HG02678 (cell line): ENCODE measurements around the gene RTP5.

ENCODE experiments used
- ATAC-seq: cut with Tn5 transposase; IDR thresholded peaks from one replicate; pipeline ENCODE4 v1.9.1; 2021; ENCODE audit warnings: mild to moderate bottlenecking, moderate library complexity; ENCODE audit not compliant: unreplicated experiment

The RTP5 gene

DNA sequence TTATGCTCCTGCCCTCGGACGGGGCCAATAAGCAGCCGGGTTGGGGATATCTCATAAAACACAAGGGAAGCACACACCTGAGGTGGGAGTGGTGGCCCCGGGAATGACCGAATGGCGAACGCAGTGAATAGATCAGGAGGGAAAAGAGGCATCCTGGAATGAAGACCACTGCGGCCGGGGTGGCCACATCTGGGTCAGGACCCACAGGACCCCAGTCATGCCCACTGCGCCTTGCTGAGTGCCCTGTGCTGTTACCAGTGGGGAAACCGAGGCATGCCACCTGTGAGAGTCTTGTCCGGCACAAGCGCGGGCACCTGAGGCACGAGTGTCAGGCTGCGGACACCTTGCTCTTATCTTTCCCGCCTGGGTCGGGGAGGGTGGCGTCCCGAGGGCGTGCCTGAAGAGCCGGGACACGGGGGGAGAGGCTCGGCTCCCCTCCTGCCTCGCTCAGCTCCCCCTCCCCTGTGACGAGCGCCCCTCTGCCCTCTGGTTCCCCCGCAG is 12.4 kb upstream of the RTP5 start:
- ATAC-seq, result no peak

DNA sequence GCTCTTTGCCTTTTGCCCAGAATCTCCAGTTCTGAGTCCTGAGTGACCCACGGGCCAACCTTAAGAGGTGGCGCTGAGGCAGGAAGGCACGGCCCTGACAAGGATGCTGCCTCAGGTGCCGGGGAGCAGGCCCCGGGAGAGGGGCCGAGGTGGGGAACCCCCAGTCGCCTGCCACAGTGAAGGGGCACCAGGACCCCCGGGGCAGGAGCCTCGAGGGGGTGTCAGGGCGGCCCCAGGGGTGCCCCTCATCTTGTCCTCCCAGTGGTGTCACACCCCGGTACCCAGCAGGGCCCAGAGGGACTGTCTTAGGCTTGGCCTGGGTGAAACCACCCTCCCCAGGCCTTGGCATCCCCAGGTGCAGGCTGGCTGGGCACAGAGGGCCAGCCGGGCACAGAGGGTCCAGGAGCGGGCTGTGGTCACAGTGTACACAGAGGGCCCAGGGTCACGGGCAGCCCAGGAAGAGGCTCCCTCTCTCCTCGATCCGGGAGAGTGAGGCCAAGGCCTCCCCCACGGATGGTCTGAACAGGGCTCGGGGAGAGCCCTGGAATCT is 11.9 kb upstream of the RTP5 start:
- ATAC-seq, result no peak

DNA sequence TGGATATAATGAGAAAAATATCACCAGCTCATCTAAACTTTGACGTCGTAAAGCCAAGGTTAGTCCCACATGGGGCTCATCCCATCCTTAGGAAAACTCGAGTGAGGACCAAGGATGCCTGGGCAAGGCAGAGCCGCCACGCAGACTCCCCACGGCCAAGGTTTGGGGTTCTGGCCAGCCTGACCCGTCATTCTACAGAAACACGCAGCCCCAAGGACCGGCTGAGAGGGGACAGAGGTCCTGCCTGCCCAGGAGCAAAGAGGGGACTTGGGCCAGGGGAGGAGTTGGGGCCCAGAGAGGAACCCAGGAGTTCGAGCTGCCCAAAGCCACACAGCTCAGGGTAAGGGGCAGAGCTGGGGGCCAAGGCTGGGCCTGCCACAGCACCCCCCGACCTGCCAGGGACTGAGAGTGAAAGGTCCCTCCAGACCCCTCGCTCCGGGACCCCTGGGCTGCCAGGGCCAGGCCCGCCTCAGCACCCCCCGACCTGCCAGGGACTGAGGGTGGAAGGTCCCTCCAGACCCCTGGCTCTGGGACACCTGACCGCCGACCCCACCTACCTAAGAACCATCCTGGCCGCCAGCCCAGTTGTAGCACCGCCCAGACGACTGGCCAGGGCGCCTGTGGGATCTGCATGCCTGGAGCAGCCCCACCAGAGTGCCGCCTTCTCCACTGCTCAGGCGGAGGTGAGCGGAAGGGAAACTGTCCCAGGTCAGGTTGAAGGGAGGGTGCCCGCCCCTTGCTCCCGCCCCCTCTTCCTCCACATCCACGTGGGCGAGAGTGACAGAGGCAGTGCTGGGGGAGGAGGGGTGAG is 11.1 kb upstream of the RTP5 start, which contains the start of gene PDCD1:
PDCD1 (minus strand) TSS at position 689 of the 811 bp plus-strand sequence; CDS start at position 633, 56 bp downstream.
- ATAC-seq, result no peak

- ATAC-seq, result no peak
These were observed 10.5 kb upstream of the RTP5 start for GRCh38 chr2:241859017-241859435.

DNA sequence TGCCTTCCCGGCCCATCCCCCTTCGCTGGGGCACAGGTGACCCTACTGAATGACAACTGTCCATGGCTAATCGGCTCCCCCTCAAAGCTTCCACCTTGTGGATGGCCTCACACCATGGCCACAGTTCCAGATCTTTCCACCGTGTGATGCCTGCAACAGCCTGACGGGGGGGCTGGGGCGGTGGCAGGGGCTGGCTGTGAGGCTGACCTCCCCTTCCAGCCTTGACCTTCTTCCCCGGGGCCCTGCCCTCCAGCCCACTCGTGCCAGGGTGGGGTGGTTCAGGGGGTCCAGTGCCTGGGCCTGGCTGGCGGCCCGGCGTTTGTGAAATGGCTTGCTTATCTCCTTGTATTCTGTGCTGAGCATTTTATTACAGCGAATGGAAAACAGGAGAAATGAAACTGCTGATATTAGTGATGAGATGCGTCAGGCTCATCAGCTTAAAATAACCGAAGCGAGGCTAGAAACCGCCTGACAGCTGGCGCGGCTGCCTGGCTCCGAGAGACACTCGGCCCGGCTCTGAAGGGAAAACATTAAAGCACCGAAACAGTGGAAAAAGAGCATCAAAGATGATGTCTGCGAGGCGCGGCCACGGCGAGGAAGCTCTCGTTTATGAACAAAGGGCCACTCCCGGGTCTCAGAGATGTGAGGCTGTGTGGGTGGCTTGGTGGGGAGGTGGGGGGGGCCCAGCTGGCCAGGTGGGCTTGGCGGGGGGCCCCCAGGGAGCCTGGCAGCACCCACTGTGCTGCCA is 9.9 kb upstream of the RTP5 start:
- ATAC-seq, result no peak

DNA sequence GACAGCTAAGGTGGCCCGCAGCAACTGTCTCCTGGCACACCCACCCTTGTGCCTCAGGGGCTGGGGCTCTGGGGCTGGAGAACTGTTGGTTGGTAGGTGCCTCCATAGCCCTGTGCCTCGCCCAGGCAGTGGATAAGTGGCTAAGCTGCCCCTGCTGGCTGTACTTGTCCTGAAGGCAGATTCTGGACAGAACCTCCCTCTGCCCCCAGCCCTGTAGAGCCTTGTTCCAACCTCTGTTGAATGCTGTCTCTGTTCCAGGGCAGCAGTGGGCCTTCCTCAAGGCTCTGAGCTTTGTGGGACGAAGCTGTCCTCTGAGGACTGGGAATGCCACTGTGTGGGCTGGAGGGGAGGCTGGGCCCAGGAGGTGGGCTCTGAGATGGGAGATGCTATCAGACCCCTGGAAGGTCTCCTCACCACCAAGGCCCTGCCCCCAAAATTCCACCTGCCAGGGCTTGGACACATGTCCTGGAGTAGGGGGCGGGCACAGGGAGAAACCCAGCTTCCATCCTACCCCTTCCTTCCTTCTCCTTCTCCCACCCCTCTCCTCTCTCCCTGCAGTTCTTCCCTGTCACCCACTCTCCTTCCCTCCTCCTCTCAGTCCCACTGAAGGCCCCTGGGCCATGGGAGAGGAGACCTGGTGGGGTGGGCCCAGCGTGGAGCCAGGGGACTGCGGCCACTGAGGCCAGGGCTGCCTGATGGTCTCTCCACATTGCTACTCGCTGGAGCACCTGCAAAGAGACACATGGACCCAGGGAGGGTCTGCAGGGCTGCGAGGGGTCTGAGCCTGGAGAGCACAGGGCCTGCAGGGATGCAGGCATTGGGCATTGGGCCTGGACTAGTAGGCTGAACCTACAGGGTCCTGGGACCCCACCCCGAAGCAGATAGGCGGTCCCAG is 9.1 kb upstream of the RTP5 start:
- no peak for ATAC-seq

- no peak for ATAC-seq
These were observed 8.3 kb upstream of the RTP5 start for GRCh38 chr2:241861264-241861663.

DNA sequence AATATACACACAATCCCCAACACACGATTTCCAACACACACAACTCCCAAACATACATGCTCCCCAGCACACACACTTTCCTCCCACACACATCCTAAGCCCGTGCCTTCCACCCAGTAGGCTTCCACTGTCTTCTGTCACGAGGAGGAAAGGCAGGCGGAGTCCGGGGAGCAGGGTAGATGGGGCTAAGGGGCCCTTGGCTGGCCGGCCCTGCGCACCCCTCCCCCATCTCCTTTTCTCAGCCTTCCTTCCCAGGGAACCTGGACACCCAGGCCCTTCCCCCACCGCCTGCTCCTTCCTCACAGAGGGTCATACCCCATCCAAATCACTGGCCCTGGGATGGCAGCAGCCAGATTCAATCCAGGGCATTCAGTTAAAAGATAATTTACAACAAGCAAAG is 7.4 kb upstream of the RTP5 start:
- no peak for ATAC-seq

GRCh38 chr2:241862775-241863535 is 6.6 kb upstream of the RTP5 start:
- no peak for ATAC-seq

- ATAC-seq, result no peak
These were observed 6.0 kb upstream of the RTP5 start for GRCh38 chr2:241863536-241863954.

GRCh38 chr2:241864168-241864849 is 5.2 kb upstream of the RTP5 start:
- no peak for ATAC-seq

GRCh38 chr2:241864850-241865213 is 4.7 kb upstream of the RTP5 start:
- ATAC-seq, result no peak

GRCh38 chr2:241865416-241865956 is 4.0 kb upstream of the RTP5 start:
- ATAC-seq, result no peak

- ATAC-seq, result no peak
These were observed 3.4 kb upstream of the RTP5 start for GRCh38 chr2:241865957-241866789.

GRCh38 chr2:241866790-241867645 is 2.5 kb upstream of the RTP5 start:
- no peak for ATAC-seq

DNA sequence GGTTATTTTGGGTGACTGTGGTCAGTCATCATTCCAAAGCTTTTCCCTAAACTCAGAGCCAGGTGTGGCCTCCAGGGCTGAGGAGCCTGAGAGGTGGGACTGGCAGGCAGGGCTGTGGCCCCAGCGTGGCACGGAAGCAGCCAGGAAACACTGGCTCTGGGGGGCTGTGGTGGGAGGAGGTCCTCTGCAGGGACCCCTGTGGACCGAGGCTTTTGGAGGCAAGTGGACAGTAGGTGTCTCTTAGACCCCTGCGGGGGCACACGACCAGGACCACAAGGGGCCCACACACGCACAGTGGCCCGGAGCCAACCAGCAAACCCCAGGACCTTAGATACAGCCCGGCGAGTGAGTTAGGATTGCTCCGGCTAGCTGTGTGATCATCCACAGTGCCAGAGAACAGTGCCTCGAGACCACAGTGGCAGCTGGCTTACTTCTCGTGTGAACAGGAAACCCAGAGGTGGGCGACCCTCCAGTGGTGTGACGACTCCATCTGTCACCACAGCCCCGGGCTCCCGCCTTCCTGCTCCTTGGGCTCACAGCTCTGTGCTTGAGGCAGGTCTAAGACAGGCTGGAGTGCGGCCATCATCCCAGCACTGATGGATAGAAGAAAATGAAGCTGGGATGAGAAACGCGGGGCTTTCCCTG is 1.6 kb upstream of the RTP5 start:
- no peak for ATAC-seq

GRCh38 chr2:241868661-241869081 is 858 bp upstream of the RTP5 start:
- ATAC-seq, result no peak
